ENCODE measurements around the gene NKX1-1. TPM values are rescaled to one million over a fixed set of nuclear protein-coding genes. Genes with fewer than 3 reads are reported as not detected.

NKX1-1 gene
- total RNA-seq, 1 experiment from 2014 or later: not detected

DNA sequence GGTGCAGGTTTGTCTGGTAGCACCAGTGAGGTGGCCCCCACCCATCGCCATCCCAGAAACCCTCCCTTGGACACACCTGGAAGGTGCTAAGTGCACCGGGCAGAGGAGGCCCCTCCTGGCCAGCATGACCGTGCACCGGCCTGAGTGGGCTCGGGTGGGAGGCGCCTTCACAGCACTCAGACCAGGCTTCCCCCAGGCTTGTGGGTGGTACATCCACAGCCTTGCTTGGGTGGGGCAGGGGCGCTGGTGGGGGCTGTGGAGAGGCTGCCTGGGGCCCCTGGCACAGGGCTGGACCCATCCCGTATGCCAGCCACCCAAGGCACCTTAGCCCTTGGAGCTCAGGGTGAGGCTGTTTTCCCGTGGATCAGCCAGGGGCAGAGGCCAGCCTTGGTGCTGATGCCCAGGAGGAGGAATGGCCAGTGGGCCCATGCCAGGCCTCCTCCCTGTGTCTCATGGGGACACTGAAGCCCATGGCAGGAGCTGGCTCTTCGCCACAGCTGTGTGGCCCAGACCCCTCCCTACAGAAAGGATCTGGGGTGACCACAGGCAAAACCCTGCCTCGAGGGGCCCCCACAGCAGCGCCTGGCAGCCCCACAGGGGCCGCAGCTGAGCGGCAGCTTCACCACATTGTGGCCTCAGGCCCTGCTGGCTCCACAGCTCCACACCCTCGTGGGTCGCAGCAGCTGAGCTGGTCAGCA lies 21.4 kb downstream of the NKX1-1 start:
- Histone ChIP-seq H3K27me3 (ENCODE audit: insufficient read depth, low read depth) (no peaks in the 10 kb centered on the region), H4K20me1 (ENCODE audit: insufficient read depth) (no peaks in the 10 kb centered on the region), H3K4me3 (no peak overlapping the region), H3K79me2 (ENCODE audit: low read depth) (no peaks in the 10 kb centered on the region), H3K27ac (no peak overlapping the region), H3K9me3 (ENCODE audit: insufficient read depth, low read depth) (peaks cover 5% of the 10 kb centered on the region; the same call in 1 of the 2 replicates), H3K9me2 (ENCODE audit: insufficient read depth) (no peaks in the 10 kb centered on the region), H3F3A (ENCODE audit: insufficient read depth, low read depth) (no peaks in the 10 kb centered on the region), H3K4me2 (no peak overlapping the region), H2AFZ (no peak overlapping the region), H3K4me1 (replicated peaks; ENCODE audit: insufficient read depth) (no peaks in the 10 kb centered on the region), H3K36me3 (ENCODE audit: low read depth) (no peaks in the 10 kb centered on the region)
- ChIA-PET CTCF (no interaction called here), POLR2A (ENCODE audit: unreplicated experiment) (no interaction called here)
- intact Hi-C loops (cut with micrococcal nuclease; ENCODE audit: unreplicated experiment): no loop called here
- DNase-seq: no peak
- TF ChIP-seq CTCF (conservative IDR thresholded peaks at IDR 0.05) (no peak), EZH2 (IDR thresholded peaks at IDR 0.05; ENCODE audit: low read depth) (no peak)
- BruUV-seq (replicated peaks): no TSS peak

GRCh38 chr4:1383728-1384591 lies 22.3 kb downstream of the NKX1-1 start:
- H3K9me2 ChIP-seq (ENCODE audit: insufficient read depth): no peaks in the 10 kb centered on the region
- no peaks in the 10 kb centered on the region for H3K27me3 ChIP-seq (ENCODE audit: insufficient read depth, low read depth)
- no peak overlapping the region for H3K4me2 ChIP-seq
- H3K27ac ChIP-seq: no peak overlapping the region
- no peaks in the 10 kb centered on the region for H3K36me3 ChIP-seq (ENCODE audit: low read depth)
- POLR2A ChIA-PET (ENCODE audit: unreplicated experiment): no interaction called here
- BruUV-seq (replicated peaks): no TSS peak
- no peaks in the 10 kb centered on the region for H4K20me1 ChIP-seq (ENCODE audit: insufficient read depth)
- no peak for DNase-seq
- H3K4me3 ChIP-seq: no peak overlapping the region
- intact Hi-C loops (cut with micrococcal nuclease; ENCODE audit: unreplicated experiment): no loop called here
- TF ChIP-seq EZH2 (IDR thresholded peaks at IDR 0.05; ENCODE audit: low read depth): no peak
- TF ChIP-seq CTCF (conservative IDR thresholded peaks at IDR 0.05): no peak
- no peaks in the 10 kb centered on the region for H3K79me2 ChIP-seq (ENCODE audit: low read depth)
- no peak overlapping the region for H2AFZ ChIP-seq
- H3K9me3 ChIP-seq (ENCODE audit: insufficient read depth, low read depth): peaks cover 5% of the 10 kb centered on the region; the same call in 1 of the 2 replicates
- no peaks in the 10 kb centered on the region for H3K4me1 ChIP-seq (replicated peaks; ENCODE audit: insufficient read depth)
- CTCF ChIA-PET: no interaction called here
- no peaks in the 10 kb centered on the region for H3F3A ChIP-seq (ENCODE audit: insufficient read depth, low read depth)

DNA sequence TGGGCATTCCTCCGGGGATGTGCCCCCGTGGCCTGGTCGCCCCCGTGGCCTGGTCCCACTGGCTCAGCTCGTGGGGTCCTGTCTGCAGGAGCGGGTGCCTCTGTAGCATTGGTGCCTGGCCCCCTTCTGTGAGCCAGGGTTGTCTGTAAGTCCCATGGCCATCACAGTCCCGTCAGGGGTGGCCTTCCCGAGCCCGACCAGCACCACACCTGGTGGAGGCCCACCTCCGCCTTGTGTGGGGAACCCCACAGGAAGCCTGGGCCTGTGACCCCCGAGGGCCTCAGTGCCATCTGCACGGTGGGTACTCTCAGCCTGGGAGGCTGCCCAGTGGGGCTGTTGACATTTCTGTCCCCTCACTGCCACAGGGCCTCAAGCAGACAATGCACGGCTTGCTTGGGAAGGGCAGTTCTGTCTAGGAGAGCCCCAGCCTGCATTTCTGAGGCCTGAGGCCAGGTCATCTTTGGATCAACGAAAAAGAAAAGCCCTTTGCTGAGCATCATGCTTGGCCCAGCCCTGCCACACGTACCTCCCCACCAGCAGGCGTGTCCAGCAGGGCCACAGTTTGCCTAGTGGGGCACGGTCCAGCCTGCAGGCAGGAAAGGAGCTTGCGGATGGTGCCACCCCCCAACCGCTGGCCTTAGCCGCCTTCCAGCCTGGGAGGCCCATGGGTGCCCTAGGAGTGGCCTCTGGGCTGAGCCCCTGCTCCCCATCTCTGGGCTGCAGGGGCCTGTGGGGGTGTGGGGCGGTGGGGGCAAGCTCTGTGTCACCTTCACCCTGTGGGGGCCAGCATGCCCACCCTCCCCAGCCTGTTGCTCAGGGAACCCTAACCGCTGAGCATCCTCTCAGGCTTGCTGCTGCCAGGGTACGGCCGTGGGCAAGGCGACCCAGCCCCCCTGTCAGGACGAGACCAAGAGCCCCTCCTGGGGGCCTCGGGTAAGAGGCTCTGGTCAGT lies 23.2 kb downstream of the NKX1-1 start:
- no TSS peak for BruUV-seq (replicated peaks)
- Histone ChIP-seq H3K27ac (no peak overlapping the region), H3K4me2 (no peak overlapping the region), H3K79me2 (ENCODE audit: low read depth) (no peaks in the 10 kb centered on the region), H3K27me3 (ENCODE audit: insufficient read depth, low read depth) (no peaks in the 10 kb centered on the region), H4K20me1 (ENCODE audit: insufficient read depth) (no peaks in the 10 kb centered on the region), H3K36me3 (ENCODE audit: low read depth) (no peaks in the 10 kb centered on the region), H3K4me3 (no peak overlapping the region), H3K9me2 (ENCODE audit: insufficient read depth) (no peaks in the 10 kb centered on the region), H3K4me1 (replicated peaks; ENCODE audit: insufficient read depth) (no peaks in the 10 kb centered on the region), H3F3A (ENCODE audit: insufficient read depth, low read depth) (no peaks in the 10 kb centered on the region), H2AFZ (no peak overlapping the region), H3K9me3 (ENCODE audit: insufficient read depth, low read depth) (no peaks in the 10 kb centered on the region)
- TF ChIP-seq EZH2 (IDR thresholded peaks at IDR 0.05; ENCODE audit: low read depth) (no peak), CTCF (conservative IDR thresholded peaks at IDR 0.05) (no peak)
- CTCF ChIA-PET: no interaction called here
- intact Hi-C loops (cut with micrococcal nuclease; ENCODE audit: unreplicated experiment): no loop called here
- POLR2A ChIA-PET (ENCODE audit: unreplicated experiment): no interaction called here
- no peak for DNase-seq
